Aorta (tissue), 5 donors: ENCODE data around the gene CRY1. TPM values are rescaled to one million over a fixed set of nuclear protein-coding genes. Genes with fewer than 3 reads are reported as not detected.
"Not testable (repeated sequence)": the region's sequence is repeated elsewhere in the genome, so short reads cannot be mapped to it uniquely, and the experiment has no call there.

Source experiments
- ATAC-seq: fragments of 200-7000 bp; cut with Tn5 transposase; one replicate; pipeline ENCODE4 v1.9.1; 2022; ENCODE audit warnings: moderate library complexity; ENCODE audit not compliant: low FRiP score
- DNase-seq, 2 donors: peaks; one replicate each; pipeline ENCODE4 v3.0.0-alpha.2; 2020
- H3K27ac ChIP-seq, 2 donors: one replicate each; pipeline ENCODE4 v1.5.1; 2013; ENCODE audit warnings: low read length in 2 of 2, mild to moderate bottlenecking in 2 of 2, moderate library complexity in 2 of 2, control low read depth in 1 of 2, inconsistent platforms in 1 of 2, low read depth in 1 of 2
- H3K27me3 ChIP-seq, 2 donors: one replicate each; pipeline ENCODE4 v1.6.1; 2013; ENCODE audit warnings: control low read depth in 1 of 2, low read length in 1 of 2, mild to moderate bottlenecking in 1 of 2, moderate library complexity in 1 of 2; ENCODE audit not compliant: insufficient read depth in 2 of 2, control insufficient read depth in 1 of 2
- H3K36me3 ChIP-seq, 2 donors: one replicate each; pipeline ENCODE4 v1.6.1; 2013; ENCODE audit warnings: control low read depth in 1 of 2, low read length in 1 of 2, mild to moderate bottlenecking in 1 of 2; ENCODE audit not compliant: insufficient read depth in 2 of 2, control insufficient read depth in 1 of 2
- H3K4me1 ChIP-seq, 2 donors: one replicate each; pipeline ENCODE4 v1.6.1; 2013; ENCODE audit warnings: low read length in 2 of 2, control low read depth in 1 of 2, mild to moderate bottlenecking in 1 of 2, moderate library complexity in 1 of 2; ENCODE audit not compliant: insufficient read depth in 2 of 2, control insufficient read depth in 1 of 2
- H3K4me3 ChIP-seq, 2 donors: one replicate each; pipeline ENCODE4 v1.5.1; 2013; ENCODE audit warnings: low read length in 2 of 2, control low read depth in 1 of 2, mild to moderate bottlenecking in 1 of 2
- H3K9me3 ChIP-seq: one replicate; pipeline ENCODE4 v1.6.1; 2013; ENCODE audit warnings: mild to moderate bottlenecking, low read length; ENCODE audit not compliant: control insufficient read depth
- WGBS, 2 donors: extraction: QIAGEN DNeasy Blood & Tissue Kit; methylation state at CpG; one replicate each; pipeline ENCODE4 v1.1.7; 2013; 5-methylcytosine and 5-hydroxymethylcytosine counted together
- intact Hi-C, 2 donors: fragments of 100-400 bp; cut with DNase I; formaldehyde crosslinking; loops; one replicate each; pipeline versions ENCODE4 v1.14.2 to v1.15.0; 2022
- polyA plus RNA-seq, 2 donors: library from polyadenylated mRNA; stranded (reverse); fragments of 200-250 nt; gene quantifications; one replicate each; pipeline ENCODE4 v1.2.3, GENCODE V29; 2013
- total RNA-seq, 2 donors: library from RNA; stranded (reverse); fragmentation: NEBNext Ultra II Directional; extraction: Animal tissue kit (Norgen Biotek cat#: 25700); gene quantifications; one replicate each; pipeline ENCODE4 v1.2.1, GENCODE V29; 2021
- donor health status: healthy with polysubstance abuse.
- donor health status: Bipolar disorder and iron deficiency.
- donor health status: DM: no; HTN: no; CAD: no.
- donor health status: DM: no; HTN: no; CAD: no.
- donor health status: DM: yes; HTN: yes; CAD: no.

CRY1 gene
- total and polyA plus RNA-seq, 4 donors, result 7.5 to 40.6 (median 15.4) TPM

DNA sequence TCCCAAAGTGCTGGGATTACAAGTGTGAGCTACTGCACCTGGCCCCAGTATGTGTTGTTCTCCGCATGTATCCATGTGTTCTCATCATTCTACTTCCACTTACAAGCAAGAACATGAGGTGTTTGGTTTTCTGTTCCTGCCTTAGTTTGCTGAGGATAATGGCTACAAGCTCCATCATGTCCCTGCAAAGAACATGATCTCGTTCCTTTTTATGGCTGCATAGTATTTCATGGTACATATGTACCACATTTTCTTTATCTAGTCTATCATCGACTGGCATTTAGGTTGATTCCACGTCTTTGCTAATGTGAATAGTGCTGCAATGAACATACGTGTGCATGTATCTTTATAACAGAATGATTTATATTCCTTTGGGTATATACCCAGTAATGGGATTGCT is 97.2 kb downstream of the CRY1 start:
- H3K27me3 ChIP-seq, H3K27ac ChIP-seq, DNase-seq, H3K4me3 ChIP-seq, H3K9me3 ChIP-seq, H3K4me1 ChIP-seq, H3K36me3 ChIP-seq, intact Hi-C loops, ATAC-seq: not testable (repeated sequence)
- 96 to 98% methylated on average over 5 of the region's 5 CpGs for WGBS, 2 donors

DNA sequence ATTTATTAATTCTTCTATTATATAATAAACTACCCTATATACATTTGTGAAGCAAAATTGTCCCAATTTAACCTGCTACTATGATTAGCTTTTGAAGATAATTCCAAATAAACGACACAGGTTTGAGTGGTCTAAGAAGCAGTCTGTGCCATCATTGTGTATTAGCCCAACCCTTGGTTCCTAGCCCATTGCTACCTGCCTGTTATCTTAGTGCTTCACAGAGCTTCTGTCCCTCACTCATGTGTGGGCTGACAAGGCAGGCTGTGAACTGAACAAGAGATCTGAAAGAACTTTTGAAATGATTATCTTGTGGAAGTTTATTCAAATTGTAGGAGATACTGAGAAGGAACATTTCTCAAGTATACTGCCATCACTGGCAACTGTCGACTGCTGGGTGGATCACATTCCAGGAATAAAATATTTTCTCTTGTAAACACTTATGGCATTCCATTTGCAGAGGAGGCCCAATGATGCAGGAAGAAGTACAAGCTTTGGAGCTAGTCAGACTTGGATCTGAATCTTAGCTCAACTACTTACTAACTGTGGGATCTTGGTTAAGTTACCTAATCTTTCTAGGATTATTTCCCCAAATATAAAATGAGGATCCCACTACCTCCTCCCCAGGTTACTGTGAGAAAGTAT is 98.6 kb downstream of the CRY1 start:
- H3K4me3 ChIP-seq, result no peak overlapping the region
- no peaks in the 10 kb centered on the region for H3K36me3 ChIP-seq
- ATAC-seq, result no peak
- no peak for DNase-seq
- H3K27ac ChIP-seq, result no peak overlapping the region
- no peaks in the 10 kb centered on the region for H3K27me3 ChIP-seq
- 52 to 56% methylated on average over 2 of the region's 2 CpGs for WGBS, 2 donors
- no peaks in the 10 kb centered on the region for H3K4me1 ChIP-seq
- no peaks in the 10 kb centered on the region for H3K9me3 ChIP-seq
- intact Hi-C loops, result no loop called here

DNA sequence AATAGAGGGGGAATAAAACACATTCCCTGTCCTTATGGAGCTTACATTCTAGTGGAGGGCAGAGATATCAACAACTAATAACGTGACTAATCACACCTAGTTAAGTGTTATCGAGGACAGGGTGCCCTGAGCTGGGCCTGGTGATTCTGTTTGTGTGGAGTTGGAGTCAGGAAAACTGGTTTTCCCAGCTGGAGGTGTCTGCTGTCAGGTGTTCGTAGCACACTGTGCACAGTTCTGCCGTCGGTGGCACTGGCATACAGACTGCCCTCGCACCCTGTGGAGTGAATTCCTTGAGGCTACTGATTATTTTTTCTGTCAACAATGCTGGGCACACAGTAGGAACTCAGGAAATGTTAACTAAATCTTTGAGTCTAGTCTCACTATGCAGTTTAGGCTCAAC is 105.5 kb downstream of the CRY1 start:
- peak overlapping the region in 1 of 2 donors; percentile 64 for H3K27ac ChIP-seq
- 55 to 61% methylated on average over 6 of the region's 6 CpGs for WGBS, 2 donors
- ATAC-seq, result no peak
- intact Hi-C loops, result loop anchor here in 1 of 2 donors (1.0 kb wide), 2 partner anchors 32 to 106 kb away; no protein-coding TSS in a partner anchor
- no peak overlapping the region for H3K4me3 ChIP-seq
- H3K36me3 ChIP-seq, result no peaks in the 10 kb centered on the region
- H3K4me1 ChIP-seq, result peaks cover 0 to 2% of the 10 kb centered on the region in 2 donors
- DNase-seq, result no peak
- no peaks in the 10 kb centered on the region for H3K9me3 ChIP-seq
- no peaks in the 10 kb centered on the region for H3K27me3 ChIP-seq

DNA sequence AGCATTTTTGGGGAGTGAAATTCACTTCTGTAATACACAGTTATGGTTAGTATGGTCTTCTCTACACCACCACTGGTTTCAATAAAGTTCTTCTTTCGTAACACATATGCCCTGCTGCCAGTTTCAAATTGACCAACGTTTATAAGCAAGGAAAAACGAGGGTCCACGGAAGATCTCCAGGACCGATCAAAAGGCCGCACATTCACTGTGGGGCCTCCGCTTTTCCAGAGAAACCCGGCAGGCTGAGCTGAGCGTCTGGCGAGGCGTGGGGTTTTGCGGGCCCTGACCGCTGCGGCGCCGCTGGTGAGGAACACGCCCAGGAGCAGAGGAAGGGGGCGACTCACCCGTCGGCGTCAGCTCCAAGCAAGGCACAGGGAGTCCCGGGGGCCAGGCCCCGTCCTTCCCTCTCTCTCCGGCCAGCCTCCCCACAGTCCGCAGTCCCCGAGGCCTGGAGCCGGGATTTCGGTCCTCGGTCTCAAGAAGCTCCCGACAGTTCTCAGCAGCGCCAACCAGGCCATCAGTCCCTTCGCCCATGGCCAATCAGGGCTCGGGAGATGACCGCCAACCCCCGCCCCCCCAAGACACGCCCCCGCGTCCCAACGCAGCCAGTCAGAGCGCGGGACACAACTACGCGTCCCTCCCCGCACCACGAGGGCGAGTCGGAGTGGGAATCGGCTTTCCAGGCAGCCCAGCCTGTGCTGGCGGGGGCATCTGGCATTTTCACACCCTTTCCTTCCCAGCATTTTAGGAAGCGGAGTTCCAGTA is 106.5 kb downstream of the CRY1 start, which contains the start of gene MTERF2:
Gene MTERF2, minus strand, starts transcription at position 522 of the 765 bp plus-strand sequence. CDS start 8,432 bp downstream, outside the sequence.
- no peaks in the 10 kb centered on the region for H3K9me3 ChIP-seq
- peak; percentile 99 for ATAC-seq
- peak within 1 kb of the TSS; percentile 36 to 97 for H3K27ac ChIP-seq
- H3K4me1 ChIP-seq, result peaks cover 0 to 2% of the 10 kb centered on the region in 2 donors
- H3K4me3 ChIP-seq, result peak within 1 kb of the TSS; percentile 57 to 74
- intact Hi-C loops, result loop anchor here in 1 of 2 donors (1.0 kb wide), 1 partner anchor 31 kb away; no protein-coding TSS in a partner anchor
- H3K36me3 ChIP-seq, result no peaks in the 10 kb centered on the region
- 0 to 1% methylated on average over 37 to 50 of the region's 50 CpGs for WGBS, 2 donors
- DNase-seq, result peak; percentile 95 to 96
- no peaks in the 10 kb centered on the region for H3K27me3 ChIP-seq

DNA sequence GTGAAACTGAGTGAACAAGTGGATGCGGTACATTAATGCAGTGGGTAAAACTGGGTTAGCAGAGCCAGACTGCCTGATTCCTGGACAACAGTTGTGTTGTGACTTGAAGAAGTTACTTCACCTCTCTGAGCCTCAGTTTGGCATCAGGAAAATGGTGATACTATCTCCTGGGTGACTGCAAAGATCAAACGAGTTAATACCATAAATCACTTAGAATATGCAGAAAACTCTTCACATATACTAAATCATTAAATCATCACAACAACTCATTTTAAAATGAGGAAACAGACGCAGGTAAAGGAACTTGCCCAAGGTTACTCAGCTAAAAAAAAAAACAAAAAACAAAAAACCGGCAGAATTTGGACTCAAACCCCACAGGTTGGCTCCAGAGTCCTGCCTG is 107.2 kb downstream of the CRY1 start:
- H3K4me1 ChIP-seq, result peaks cover 0 to 2% of the 10 kb centered on the region in 2 donors
- ATAC-seq (no peak), DNase-seq (no peak)
- no peaks in the 10 kb centered on the region for H3K9me3 ChIP-seq
- H3K27me3 ChIP-seq, result no peaks in the 10 kb centered on the region
- H3K36me3 ChIP-seq, result no peaks in the 10 kb centered on the region
- WGBS, 2 donors, result 12% methylated on average over 4 of the region's 4 CpGs
- peak overlapping the region; percentile 57 to 74 for H3K4me3 ChIP-seq
- intact Hi-C loops, result no loop called here
- peak overlapping the region; percentile 36 to 46 for H3K27ac ChIP-seq

DNA sequence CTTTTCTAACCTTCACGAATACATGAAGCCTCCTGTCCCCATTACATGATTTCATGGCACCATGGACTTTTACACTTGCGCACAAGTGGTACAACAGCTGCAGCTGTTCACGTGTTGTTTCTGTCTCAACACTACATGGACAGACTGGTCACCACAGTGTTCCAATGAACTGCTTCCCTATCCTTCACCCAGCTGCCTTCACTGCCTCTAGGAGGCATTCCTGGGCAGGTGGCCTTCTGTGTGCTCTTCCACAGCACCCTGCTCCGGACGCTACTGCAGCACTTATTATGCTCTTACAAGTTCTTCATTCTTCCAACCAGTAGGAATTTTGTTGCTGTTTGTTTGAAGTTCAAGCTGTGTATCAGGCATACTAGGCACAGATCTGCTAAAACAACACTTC is 107.9 kb downstream of the CRY1 start:
- 81 to 82% methylated on average over 5 of the region's 5 CpGs for WGBS, 2 donors
- Histone ChIP-seq H3K27me3 (no peaks in the 10 kb centered on the region), H3K4me1 (peaks cover 0 to 2% of the 10 kb centered on the region in 2 donors), H3K36me3 (no peaks in the 10 kb centered on the region), H3K9me3 (no peaks in the 10 kb centered on the region), H3K4me3 (no peak overlapping the region), H3K27ac (peak overlapping the region in 1 of 2 donors; percentile 2)
- no peak for ATAC-seq
- intact Hi-C loops, result no loop called here
- DNase-seq, result no peak

DNA sequence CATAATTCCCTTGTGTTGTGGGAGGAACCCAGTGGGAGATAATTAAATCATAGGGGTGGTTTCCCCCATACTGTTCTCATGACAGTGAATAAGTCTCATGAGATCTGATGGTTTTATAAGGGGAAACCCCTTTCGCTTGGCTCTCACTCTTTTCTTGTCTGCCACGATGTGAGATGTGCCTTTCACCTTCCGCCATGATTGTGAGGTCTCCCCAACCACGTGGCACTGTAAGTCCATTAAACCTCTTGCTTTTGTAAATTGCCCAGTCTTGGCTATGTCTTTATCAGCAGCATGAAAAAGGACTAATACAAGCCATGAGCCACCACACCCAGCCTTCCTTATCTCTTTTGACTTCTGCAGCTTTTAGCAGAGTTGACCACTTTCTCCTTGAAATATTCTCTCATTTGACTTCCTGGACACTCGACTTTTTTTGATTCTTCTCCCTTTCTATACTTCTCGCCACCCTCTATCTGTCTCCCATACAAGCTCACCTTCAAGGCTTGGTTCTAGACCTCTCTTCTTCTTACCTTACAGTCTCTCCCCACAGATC is 108.7 kb downstream of the CRY1 start:
- H3K27me3 ChIP-seq, result no peaks in the 10 kb centered on the region
- H3K9me3 ChIP-seq, result no peaks in the 10 kb centered on the region
- H3K27ac ChIP-seq, result no peak overlapping the region
- H3K4me1 ChIP-seq, result peaks cover 0 to 2% of the 10 kb centered on the region in 2 donors
- intact Hi-C loops, result no loop called here
- no peak overlapping the region for H3K4me3 ChIP-seq
- ATAC-seq (no peak), DNase-seq (no peak)
- 96 to 97% methylated on average over 6 of the region's 6 CpGs for WGBS, 2 donors
- no peaks in the 10 kb centered on the region for H3K36me3 ChIP-seq

DNA sequence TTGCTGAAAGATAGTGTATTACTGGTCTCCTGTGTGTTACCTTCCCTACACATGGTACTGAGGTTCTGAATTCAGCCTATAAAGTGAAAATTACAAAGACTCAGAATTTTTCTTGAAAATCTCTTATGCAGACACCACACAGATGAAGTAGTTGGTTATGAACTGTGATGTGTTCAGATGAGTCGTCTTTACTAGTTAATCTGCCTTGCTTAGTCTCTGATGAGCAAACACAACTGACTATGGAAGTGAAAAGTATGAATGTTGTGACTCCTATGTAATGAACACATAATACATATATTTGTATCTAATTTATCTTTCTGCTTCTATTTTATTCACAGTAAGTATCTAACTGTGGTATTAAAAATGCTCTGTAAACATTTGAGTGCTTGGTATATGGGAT is 111.1 kb downstream of the CRY1 start:
- Histone ChIP-seq H3K4me1 (peaks cover 0 to 5% of the 10 kb centered on the region in 2 donors), H3K27ac (no peak overlapping the region), H3K36me3 (no peaks in the 10 kb centered on the region), H3K4me3 (no peak overlapping the region), H3K9me3 (no peaks in the 10 kb centered on the region), H3K27me3 (no peaks in the 10 kb centered on the region)
- intact Hi-C loops, result no loop called here
- DNase-seq, result no peak
- WGBS, 2 donors, result 79 to 83% methylated on average over 1 of the region's 1 CpG
- no peak for ATAC-seq
